SK-N-MC (cell line): ENCODE data around the gene GNG13.

Experiments
- EZH2 ChIP-seq: fragments of 200-600 bp; sonication (generic); IDR thresholded peaks from one replicate; pipeline ENCODE4 v1.6.1; 2017; ENCODE audit warnings: antibody characterized with exemption
- POLR2AphosphoS5 ChIP-seq: IDR thresholded peaks from 2 replicates; pipeline ENCODE4 v1.6.1; 2012; ENCODE audit warnings: mild to moderate bottlenecking, low read depth, low read length, borderline replicate concordance

DNA sequence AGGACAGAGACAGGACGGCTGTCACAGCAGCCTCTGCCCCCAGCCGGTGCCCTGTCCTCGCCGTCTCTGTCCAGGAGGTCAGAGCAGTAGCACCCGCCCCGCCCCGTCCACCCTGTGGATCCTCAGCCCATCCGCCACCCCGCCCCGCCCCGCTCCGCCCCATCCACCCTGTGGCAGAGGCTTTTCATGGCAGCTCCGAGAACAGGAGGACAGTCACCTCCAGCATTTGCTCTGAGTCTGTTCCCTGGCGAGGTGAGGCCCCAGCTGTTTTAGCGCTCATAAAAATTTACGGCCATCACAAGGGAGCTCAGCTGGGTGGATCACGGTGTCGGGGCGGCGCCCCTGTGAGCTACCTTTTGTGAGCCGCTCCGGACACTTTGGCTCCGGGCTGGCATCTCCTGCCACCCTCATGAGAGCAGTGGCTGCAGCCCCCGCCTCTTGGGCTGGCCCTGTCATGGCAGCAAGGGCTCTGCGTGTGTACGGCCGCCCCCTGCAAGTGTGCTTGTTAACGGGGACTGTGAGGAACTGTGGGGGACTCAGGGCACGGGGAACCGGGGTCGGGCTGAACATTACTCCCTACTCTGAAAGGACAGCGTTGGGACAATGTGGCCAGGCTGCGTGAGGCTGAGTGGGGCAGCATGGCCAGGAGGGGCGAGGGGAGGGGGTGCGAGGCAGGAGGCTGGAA lies 32.3 kb upstream of the GNG13 start:
- TF ChIP-seq POLR2AphosphoS5 = no peak
- TF ChIP-seq EZH2 = no peak
